HepG2 (cell line): ENCODE measurements around the gene CRKL. TPM values are rescaled to one million over a fixed set of nuclear protein-coding genes. Genes with fewer than 3 reads are reported as not detected.

ENCODE experiments used
- ATF2 ChIP-seq: sonication (generic); formaldehyde crosslinking; IDR thresholded peaks from 2 replicates; pipeline ENCODE4 v1.4.0; 2020; ENCODE audit warnings: missing genetic modification reagents
- ATF7 ChIP-seq, 2 experiments: fragments of 450-650 bp in 1 of 2; sonication (generic) in 1 of 2; formaldehyde crosslinking in 1 of 2; IDR thresholded peaks; 2 replicates each; pipeline versions ENCODE4 v1.4.0 to v1.6.1; 2016 to 2020; ENCODE audit warnings: antibody characterized with exemption in 1 of 2, mild to moderate bottlenecking in 1 of 2, missing genetic modification reagents in 1 of 2
- BRD4 ChIP-seq: sonication (generic); formaldehyde crosslinking; IDR thresholded peaks from 2 replicates; pipeline ENCODE4 v1.4.0; 2020; ENCODE audit warnings: missing genetic modification reagents
- DNMT1 ChIP-seq: sonication (generic); formaldehyde crosslinking; IDR thresholded peaks from 2 replicates; pipeline ENCODE4 v1.5.1; 2020; ENCODE audit warnings: mild to moderate bottlenecking, missing genetic modification reagents
- E2F1 ChIP-seq: sonication (generic); formaldehyde crosslinking; IDR thresholded peaks from 2 replicates; pipeline ENCODE4 v1.5.0; 2020; ENCODE audit warnings: missing genetic modification reagents
- FOXA3 ChIP-seq: IDR thresholded peaks from 2 replicates; pipeline ENCODE4 v1.6.1; 2016; ENCODE audit warnings: missing genetic modification reagents, missing compliant biosample characterization
- FOXM1 ChIP-seq: sonication (generic); formaldehyde crosslinking; IDR thresholded peaks from 2 replicates; pipeline ENCODE4 v1.5.0; 2020; ENCODE audit warnings: missing genetic modification reagents
- HES4 ChIP-seq: sonication (generic); formaldehyde crosslinking; IDR thresholded peaks from 2 replicates; pipeline ENCODE4 v1.9.0; 2021; ENCODE audit warnings: mild to moderate bottlenecking, missing genetic modification reagents, borderline replicate concordance
- KLF13 ChIP-seq: sonication (generic); formaldehyde crosslinking; IDR thresholded peaks from 2 replicates; pipeline ENCODE4 v1.4.0; 2020; ENCODE audit warnings: mild to moderate bottlenecking, missing genetic modification reagents
- NFYC ChIP-seq: IDR thresholded peaks from 2 replicates; pipeline ENCODE4 v1.6.1; 2016; ENCODE audit warnings: missing genetic modification reagents, missing compliant biosample characterization
- NR2F6 ChIP-seq, 2 experiments: IDR thresholded peaks; 2 replicates each; pipeline ENCODE4 v1.6.1; 2016; ENCODE audit warnings: antibody characterized with exemption in 1 of 2, mild to moderate bottlenecking in 1 of 2
- SKI ChIP-seq: fragments of 450-650 bp; IDR thresholded peaks from one replicate; pipeline ENCODE4 v1.6.1; 2018; ENCODE audit warnings: mild to moderate bottlenecking; ENCODE audit not compliant: partially characterized antibody
- SMARCC2 ChIP-seq: fragments of 450-650 bp; IDR thresholded peaks from 2 replicates; pipeline ENCODE4 v1.6.1; 2017; ENCODE audit warnings: antibody characterized with exemption, mild to moderate bottlenecking
- SNAPC4 ChIP-seq: sonication (generic); formaldehyde crosslinking; IDR thresholded peaks from 2 replicates; pipeline ENCODE4 v1.4.0; 2020; ENCODE audit warnings: mild to moderate bottlenecking, missing genetic modification reagents
- SOX13 ChIP-seq, 3 experiments: fragments of 450-650 bp in 1 of 3; sonication (generic) in 1 of 3; formaldehyde crosslinking in 1 of 3; IDR thresholded peaks in 2 of 3; conservative IDR thresholded peaks in 1 of 3; 2 replicates each; pipeline versions ENCODE4 v1.5.0 to v1.6.1; 2016 to 2020; ENCODE audit warnings: antibody characterized with exemption in 1 of 3, mild to moderate bottlenecking in 1 of 3, missing compliant biosample characterization in 1 of 3, missing genetic modification reagents in 1 of 3, moderate library complexity in 1 of 3
- SSRP1 ChIP-seq: IDR thresholded peaks from 2 replicates; pipeline ENCODE4 v1.6.1; 2016; ENCODE audit warnings: control low read depth
- ZFAT ChIP-seq: sonication (generic); formaldehyde crosslinking; conservative IDR thresholded peaks from 2 replicates; pipeline ENCODE4 v1.8.1; 2023; ENCODE audit warnings: missing genetic modification reagents, inconsistent platforms
- ZNF598 ChIP-seq: sonication (generic); formaldehyde crosslinking; IDR thresholded peaks from 2 replicates; pipeline ENCODE4 v1.5.1; 2020; ENCODE audit warnings: mild to moderate bottlenecking, missing genetic modification reagents, borderline replicate concordance
- ZNF607 ChIP-seq: sonication (generic); formaldehyde crosslinking; IDR thresholded peaks from 2 replicates; pipeline ENCODE4 v1.5.1; 2020; ENCODE audit warnings: missing genetic modification reagents, mild to moderate bottlenecking, borderline replicate concordance
- ZNF747 ChIP-seq: sonication (generic); formaldehyde crosslinking; IDR thresholded peaks from 2 replicates; pipeline ENCODE4 v1.8.1; 2023; ENCODE audit warnings: missing genetic modification reagents, mild to moderate bottlenecking, borderline replicate concordance
- ZSCAN30 ChIP-seq: sonication (generic); formaldehyde crosslinking; IDR thresholded peaks from 2 replicates; pipeline ENCODE4 v1.5.0; 2020; ENCODE audit warnings: mild to moderate bottlenecking, missing genetic modification reagents
- polyA plus RNA-seq, 8 experiments: library from polyadenylated mRNA; depleted of rRNA in 3 of 8; stranded (reverse) in 7 of 8; unstranded in 1 of 8; fragments of >200 nt; fragmentation: Illumina TruSeq in 4 of 8; extraction: Trizol in 4 of 8; gene quantifications; 2 replicates each; pipeline versions ENCODE4 v1.2.1 to v1.2.3, GENCODE V29; 2011 to 2016; ENCODE audit warnings: low read depth in 4 of 8, missing spikeins in 1 of 8, mixed read lengths in 1 of 8; ENCODE audit not compliant: insufficient read depth in 1 of 8
- total RNA-seq, 5 experiments: library from RNA; depleted of rRNA; stranded (reverse); fragments of >200 nt; fragmentation: Illumina TruSeq; extraction: Trizol; gene quantifications; 2 replicates each; pipeline ENCODE4 v1.2.3, GENCODE V29; 2016; ENCODE audit warnings: low read depth in 1 of 5

Gene CRKL
- total and polyA plus RNA-seq, 2 of the 13 experiments (the other 11 are each of a cell fraction or from before 2014, with no cell fraction given): 37.4 to 60.6 TPM

GRCh38 chr22:20979940-20980453 lies 62.8 kb downstream of the CRKL start (continued):
- TF ChIP-seq ATF2 (CRISPR knock-in tag): no peak
- TF ChIP-seq NR2F6 (IDR thresholded peaks at IDR 0.05): peak; percentile 44; the same call in 1 of the 2 replicates
- peak; percentile 77 for TF ChIP-seq NR2F6 (CRISPR knock-in tag; IDR thresholded peaks at IDR 0.05)
- TF ChIP-seq SSRP1: no peak
- TF ChIP-seq ZFAT (CRISPR knock-in tag): no peak
- no peak for TF ChIP-seq FOXM1 (CRISPR knock-in tag)
- TF ChIP-seq SOX13 (IDR thresholded peaks at IDR 0.05): no peak
- TF ChIP-seq SOX13 (CRISPR knock-in tag; conservative IDR thresholded peaks at IDR 0.05 in 1 of 2, IDR thresholded peaks at IDR 0.05 in 1 of 2): peak in 1 of 2 experiments; percentile 68; a peak in 2 of 4 replicates
- no peak for TF ChIP-seq DNMT1 (CRISPR knock-in tag)
- no peak for TF ChIP-seq ATF7 (IDR thresholded peaks at IDR 0.05)
- no peak for TF ChIP-seq ATF7 (CRISPR knock-in tag; IDR thresholded peaks at IDR 0.05)
- peak; percentile 50; the same call in 1 of the 2 replicates for TF ChIP-seq FOXA3
- no peak for TF ChIP-seq ZSCAN30 (CRISPR knock-in tag)
- no peak for TF ChIP-seq BRD4 (CRISPR knock-in tag)
- no peak for TF ChIP-seq E2F1 (CRISPR knock-in tag)
- no peak for TF ChIP-seq ZNF598 (CRISPR knock-in tag)
- no peak for TF ChIP-seq SKI
- no peak for TF ChIP-seq HES4 (CRISPR knock-in tag)
- no peak for TF ChIP-seq SMARCC2
- no peak for TF ChIP-seq SNAPC4 (CRISPR knock-in tag)
- TF ChIP-seq NFYC (CRISPR knock-in tag): no peak
- TF ChIP-seq ZNF607 (CRISPR knock-in tag): peak; percentile 39; the same call in 1 of the 2 replicates
- 0 out of 2 replicates have a peak, but pooled peaks have one; percentile 33 for TF ChIP-seq ZNF747 (CRISPR knock-in tag)
- TF ChIP-seq KLF13 (CRISPR knock-in tag): 0 out of 2 replicates have a peak, but pooled peaks have one; percentile 28
